ES-I3 (cell line): ENCODE data around the gene SLIT3.
"Not testable (repeated sequence)": the region's sequence is repeated elsewhere in the genome, so short reads cannot be mapped to it uniquely, and the experiment has no call there.

Source experiments
- H3K36me3 ChIP-seq: 2 replicates; pipeline ENCODE4 v1.6.1; 2013; ENCODE audit warnings: mild to moderate bottlenecking, low read length, control low read depth, moderate library complexity; ENCODE audit not compliant: insufficient read depth
- H3K4me1 ChIP-seq: 2 replicates; pipeline ENCODE4 v1.6.1; 2013; ENCODE audit warnings: mild to moderate bottlenecking, control low read depth, low read length; ENCODE audit not compliant: insufficient read depth
- H3K9ac ChIP-seq: 2 replicates; pipeline ENCODE4 v1.6.1; 2013; ENCODE audit warnings: low read depth, mild to moderate bottlenecking, low read length, moderate library complexity
- H3K9me3 ChIP-seq: 2 replicates; pipeline ENCODE4 v1.6.1; 2013; ENCODE audit warnings: mild to moderate bottlenecking, low read length, moderate library complexity; ENCODE audit not compliant: control insufficient read depth, insufficient read depth

Gene SLIT3

DNA sequence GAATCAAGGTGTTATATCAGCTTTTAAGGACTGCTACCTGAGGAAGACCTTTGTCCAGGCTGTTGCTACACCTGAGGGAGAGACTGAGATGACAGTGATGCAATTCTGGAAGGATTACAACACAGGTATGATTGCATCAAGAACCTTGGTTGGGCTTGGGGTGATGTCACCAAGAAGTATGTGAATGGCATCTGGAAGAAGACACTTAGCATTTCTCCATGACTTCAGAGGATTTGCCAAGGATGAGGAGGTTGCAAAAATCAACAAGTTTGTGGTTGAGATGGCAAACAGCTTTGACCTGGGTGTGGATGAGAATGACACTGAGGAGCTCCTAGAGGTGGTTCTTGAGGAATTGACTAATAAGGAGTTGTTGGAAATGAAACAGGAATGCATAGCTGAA lies 653.9 kb downstream of the SLIT3 start:
- Histone ChIP-seq H3K9ac (no peak overlapping the region), H3K4me1 (no peaks in the 10 kb centered on the region), H3K36me3 (no peaks in the 10 kb centered on the region), H3K9me3 (no peaks in the 10 kb centered on the region; the same call in 1 of the 2 replicates)

DNA sequence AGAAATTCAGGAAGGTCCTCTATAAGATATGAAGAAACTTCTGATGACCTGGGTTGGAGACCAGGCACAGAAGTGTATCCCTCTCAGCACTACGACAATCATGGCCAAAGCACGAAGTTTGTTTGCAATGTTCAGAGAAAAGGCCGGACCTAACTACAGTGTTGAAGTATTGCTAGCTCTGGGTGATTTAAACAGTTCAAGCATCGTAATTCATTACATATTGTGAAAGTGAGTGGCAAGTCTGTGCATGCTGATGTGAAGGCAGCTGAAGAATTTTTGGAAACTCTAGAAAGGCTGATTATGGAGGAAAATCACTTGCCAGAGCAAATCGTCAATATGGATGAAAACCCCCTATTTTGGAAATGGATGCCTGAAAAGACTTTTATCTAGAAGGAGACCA lies 654.6 kb downstream of the SLIT3 start:
- H3K36me3 ChIP-seq, result no peaks in the 10 kb centered on the region
- no peaks in the 10 kb centered on the region for H3K4me1 ChIP-seq
- no peak overlapping the region for H3K9ac ChIP-seq
- no peaks in the 10 kb centered on the region; the same call in 1 of the 2 replicates for H3K9me3 ChIP-seq

- Histone ChIP-seq H3K9ac (no peak overlapping the region), H3K4me1 (no peaks in the 10 kb centered on the region), H3K9me3 (no peaks in the 10 kb centered on the region; the same call in 1 of the 2 replicates), H3K36me3 (no peaks in the 10 kb centered on the region)
These were observed 655.7 kb downstream of the SLIT3 start for GRCh38 chr5:168645195-168645594.

GRCh38 chr5:168642019-168642418 lies 658.9 kb downstream of the SLIT3 start:
- H3K9me3 ChIP-seq, result peaks cover 6% of the 10 kb centered on the region; the same call in 1 of the 2 replicates
- H3K36me3 ChIP-seq, result no peaks in the 10 kb centered on the region
- H3K9ac ChIP-seq, result no peak overlapping the region
- no peaks in the 10 kb centered on the region for H3K4me1 ChIP-seq

GRCh38 chr5:168638846-168639245 lies 662.1 kb downstream of the SLIT3 start:
- H3K9ac ChIP-seq, H3K4me1 ChIP-seq, H3K9me3 ChIP-seq, H3K36me3 ChIP-seq: not testable (repeated sequence)

DNA sequence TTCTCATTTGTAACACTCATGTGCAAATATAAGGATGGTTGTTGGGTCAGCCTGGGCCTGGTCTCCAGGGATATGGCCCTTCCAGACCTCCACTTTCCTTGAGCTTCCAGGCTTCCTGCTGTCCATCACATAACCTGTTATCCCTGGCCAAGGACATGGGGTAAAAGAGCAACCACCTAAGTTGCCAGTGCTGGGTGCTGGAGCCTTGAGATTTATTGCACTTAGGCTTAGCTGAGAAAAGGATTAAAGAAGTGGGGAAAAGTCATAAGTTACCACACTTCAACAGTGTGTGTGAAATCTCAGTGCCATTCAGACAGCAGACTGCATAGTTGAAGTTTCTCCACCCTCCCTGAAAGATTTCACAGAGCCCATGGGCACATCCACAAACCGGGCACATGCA lies 663.1 kb downstream of the SLIT3 start:
- Histone ChIP-seq H3K36me3 (no peaks in the 10 kb centered on the region), H3K4me1 (no peaks in the 10 kb centered on the region), H3K9me3 (peaks cover 6% of the 10 kb centered on the region; the same call in 1 of the 2 replicates), H3K9ac (no peak overlapping the region)

DNA sequence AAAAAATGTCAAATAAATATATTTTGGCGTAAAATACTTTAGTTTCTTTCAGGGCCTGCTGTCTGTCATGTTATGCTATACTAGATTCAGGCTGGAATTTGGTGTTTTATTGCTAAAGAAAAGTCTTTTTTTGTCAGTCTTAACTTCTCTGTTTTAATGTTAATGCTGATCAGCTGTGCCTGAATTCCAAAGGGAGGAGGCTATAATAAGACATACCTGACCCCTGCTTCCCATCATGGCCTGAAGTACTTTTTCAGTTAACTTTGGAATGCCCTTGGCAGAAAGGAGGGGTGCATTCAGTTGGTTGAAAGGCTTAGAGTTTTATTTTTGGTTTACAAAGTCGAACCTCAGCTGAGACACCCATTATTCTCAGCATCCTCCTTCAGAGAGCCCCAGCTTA lies 663.7 kb downstream of the SLIT3 start:
- H3K36me3 ChIP-seq, result no peaks in the 10 kb centered on the region
- H3K9me3 ChIP-seq, result peaks cover 6% of the 10 kb centered on the region; the same call in 1 of the 2 replicates
- no peaks in the 10 kb centered on the region for H3K4me1 ChIP-seq
- H3K9ac ChIP-seq, result no peak overlapping the region

GRCh38 chr5:168630958-168631357 lies 670.0 kb downstream of the SLIT3 start:
- H3K36me3 ChIP-seq, H3K9me3 ChIP-seq, H3K9ac ChIP-seq, H3K4me1 ChIP-seq: not testable (repeated sequence)

GRCh38 chr5:168624850-168625364 lies 676.0 kb downstream of the SLIT3 start:
- no peaks in the 10 kb centered on the region for H3K36me3 ChIP-seq
- no peak overlapping the region for H3K9ac ChIP-seq
- no peaks in the 10 kb centered on the region for H3K4me1 ChIP-seq
- no peaks in the 10 kb centered on the region for H3K9me3 ChIP-seq

GRCh38 chr5:168620807-168621206 lies 680.1 kb downstream of the SLIT3 start:
- H3K9ac ChIP-seq, result no peak overlapping the region
- H3K9me3 ChIP-seq, result peaks cover 2% of the 10 kb centered on the region; the same call in 1 of the 2 replicates
- no peaks in the 10 kb centered on the region for H3K4me1 ChIP-seq
- no peaks in the 10 kb centered on the region for H3K36me3 ChIP-seq

- H3K9ac ChIP-seq, result no peak overlapping the region
- H3K4me1 ChIP-seq, result no peaks in the 10 kb centered on the region
These were observed 686.3 kb downstream of the SLIT3 start for GRCh38 chr5:168614661-168615060.

GRCh38 chr5:168613996-168614395 lies 686.9 kb downstream of the SLIT3 start:
- Histone ChIP-seq H3K4me1 (no peaks in the 10 kb centered on the region), H3K36me3 (no peaks in the 10 kb centered on the region), H3K9ac (no peak overlapping the region), H3K9me3 (peaks cover 6% of the 10 kb centered on the region; the same call in 1 of the 2 replicates)

More at GRCh38 chr5:168614661-168615060, 686.3 kb downstream of the SLIT3 start:
- Histone ChIP-seq H3K9me3 (peaks cover 6% of the 10 kb centered on the region; the same call in 1 of the 2 replicates), H3K36me3 (no peaks in the 10 kb centered on the region)

GRCh38 chr5:168613396-168613795 lies 687.5 kb downstream of the SLIT3 start:
- H3K4me1 ChIP-seq, result no peaks in the 10 kb centered on the region
- H3K9me3 ChIP-seq, result peaks cover 6% of the 10 kb centered on the region; the same call in 1 of the 2 replicates
- no peak overlapping the region for H3K9ac ChIP-seq
- no peaks in the 10 kb centered on the region for H3K36me3 ChIP-seq

GRCh38 chr5:168612996-168613395 lies 687.9 kb downstream of the SLIT3 start:
- no peaks in the 10 kb centered on the region for H3K4me1 ChIP-seq
- H3K36me3 ChIP-seq, result no peaks in the 10 kb centered on the region
- H3K9ac ChIP-seq, result no peak overlapping the region
- H3K9me3 ChIP-seq, result peaks cover 6% of the 10 kb centered on the region; the same call in 1 of the 2 replicates

DNA sequence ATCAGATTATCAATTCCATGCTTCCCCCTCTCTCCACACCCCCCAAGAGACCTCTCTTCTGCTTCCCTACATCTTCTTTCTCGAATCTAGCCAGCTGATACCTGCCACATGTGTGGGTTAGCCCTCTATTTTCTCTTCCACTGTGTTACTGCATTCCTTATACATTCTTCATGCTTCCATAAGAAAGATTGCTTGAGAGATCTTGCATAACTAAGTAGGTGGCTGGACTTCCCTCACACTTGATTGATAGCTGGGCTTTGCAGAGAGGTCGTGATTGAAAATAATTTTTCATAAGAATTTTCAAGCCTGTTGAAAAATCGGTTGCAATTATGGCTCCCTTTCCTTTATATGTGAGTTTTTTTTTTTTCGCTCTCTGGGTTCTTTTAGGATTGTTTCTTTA lies 688.8 kb downstream of the SLIT3 start:
- no peak overlapping the region for H3K9ac ChIP-seq
- H3K36me3 ChIP-seq, result no peaks in the 10 kb centered on the region
- H3K4me1 ChIP-seq, result no peaks in the 10 kb centered on the region
- H3K9me3 ChIP-seq, result peaks cover 6% of the 10 kb centered on the region; the same call in 1 of the 2 replicates
